Stimulated activated naive CD4-positive, alpha-beta T cell treated with Interleukin-2 at 50 U/mL for 16 hours (primary cell): ENCODE measurements around the gene RGS14.
"Not testable (repeated sequence)": the region's sequence is repeated elsewhere in the genome, so short reads cannot be mapped to it uniquely, and the experiment has no call there.

Experiments used
- DNase-seq: peaks from one replicate; lab custom pipeline; 2025; lab: John Stamatoyannopoulos, UW

Gene RGS14

GRCh38 chr5:177328545-177329231 is 29.0 kb upstream of the RGS14 start:
- no peak for DNase-seq

GRCh38 chr5:177329883-177330282 is 27.8 kb upstream of the RGS14 start:
- DNase-seq: no peak

- DNase-seq: no peak
These were observed 26.5 kb upstream of the RGS14 start for GRCh38 chr5:177330991-177331842.

GRCh38 chr5:177332031-177332895 is 25.5 kb upstream of the RGS14 start:
- no peak for DNase-seq

- DNase-seq: no peak
These were observed 24.8 kb upstream of the RGS14 start for GRCh38 chr5:177332896-177333260.

- DNase-seq: no peak
These were observed 24.1 kb upstream of the RGS14 start for GRCh38 chr5:177333420-177334154.

GRCh38 chr5:177334155-177334551 is 23.6 kb upstream of the RGS14 start:
- DNase-seq: no peak

GRCh38 chr5:177334781-177335700 is 22.7 kb upstream of the RGS14 start:
- no peak for DNase-seq

GRCh38 chr5:177335701-177336065 is 22.0 kb upstream of the RGS14 start:
- DNase-seq: no peak

- DNase-seq: no peak
These were observed 21.6 kb upstream of the RGS14 start for GRCh38 chr5:177336112-177336511.

- DNase-seq: no peak
These were observed 20.9 kb upstream of the RGS14 start for GRCh38 chr5:177336603-177337494.

GRCh38 chr5:177338251-177339106 is 19.2 kb upstream of the RGS14 start:
- no peak for DNase-seq

GRCh38 chr5:177339107-177339638 is 18.6 kb upstream of the RGS14 start:
- no peak for DNase-seq

GRCh38 chr5:177343000-177343399 is 14.7 kb upstream of the RGS14 start:
- not testable (repeated sequence) for DNase-seq

GRCh38 chr5:177343777-177344176 is 13.9 kb upstream of the RGS14 start:
- no peak for DNase-seq

GRCh38 chr5:177344891-177345290 is 12.8 kb upstream of the RGS14 start:
- no peak for DNase-seq

GRCh38 chr5:177346820-177347219 is 10.9 kb upstream of the RGS14 start:
- no peak for DNase-seq

- DNase-seq: no peak
These were observed 10.0 kb upstream of the RGS14 start for GRCh38 chr5:177347699-177348098.

GRCh38 chr5:177349362-177349647 is 8.4 kb upstream of the RGS14 start:
- DNase-seq: no peak
